ENCODE results near the gene CLEC12A. TPM values are rescaled to one million over a fixed set of nuclear protein-coding genes. Genes with fewer than 3 reads are reported as not detected.
A peak's percentile ranks its signal among the peaks of the same experiment; 100 is the strongest.

CLEC12A gene
- total RNA-seq, 1 donor from 2014 or later = not detected

- no peaks in the 10 kb centered on the region for H3K9me3 ChIP-seq (ENCODE audit: insufficient read depth, low read depth, low read length)
- no peak for FAIRE-seq
- no peaks in the 10 kb centered on the region for H3K79me2 ChIP-seq (ENCODE audit: insufficient read depth, low read length)
- Mint-ChIP-seq H3K27ac (ENCODE audit: unreplicated experiment) (no peak overlapping the region), H3K36me3 (ENCODE audit: low read depth, unreplicated experiment) (no peaks in the 10 kb centered on the region), H3K4me1 (ENCODE audit: low read depth, unreplicated experiment) (no peaks in the 10 kb centered on the region), H3K9me3 (ENCODE audit: unreplicated experiment) (no peaks in the 10 kb centered on the region), H3K4me3 (ENCODE audit: unreplicated experiment) (no peak overlapping the region), H3K27me3 (ENCODE audit: low read depth, unreplicated experiment) (no peaks in the 10 kb centered on the region)
- H3K27me3 ChIP-seq (ENCODE audit: insufficient read depth, low read length) = peaks cover 2% of the 10 kb centered on the region
- no peak overlapping the region for H3K27ac ChIP-seq (ENCODE audit: low read depth, low read length)
- no peaks in the 10 kb centered on the region for H3K36me3 ChIP-seq (ENCODE audit: insufficient read depth, low read length)
- DNase-seq (ENCODE audit: low read depth) = no peak
- H2AFZ ChIP-seq (ENCODE audit: low read depth, low read length) = no peak overlapping the region
- no peaks in the 10 kb centered on the region for H4K20me1 ChIP-seq (ENCODE audit: insufficient read depth, low read length)
- TF ChIP-seq EZH2 (IDR thresholded peaks at IDR 0.05; ENCODE audit: insufficient read depth, low read length) (no peak), CTCF (IDR thresholded peaks at IDR 0.05; ENCODE audit: insufficient read depth, low read depth, low read length) (no peak)
- no peak overlapping the region for H3K4me2 ChIP-seq (ENCODE audit: low read length)
- no peak overlapping the region for H3K9ac ChIP-seq (ENCODE audit: low read length)
- no peak overlapping the region for H3K4me3 ChIP-seq (ENCODE audit: insufficient read depth, low read depth, low read length)
- H3K4me1 ChIP-seq (ENCODE audit: insufficient read depth, low read length) = no peaks in the 10 kb centered on the region
Measured at GRCh38 chr12:9936591-9936990, 34.6 kb upstream of the CLEC12A start.

- Mint-ChIP-seq H3K9me3 (ENCODE audit: unreplicated experiment) (no peaks in the 10 kb centered on the region), H3K4me1 (ENCODE audit: low read depth, unreplicated experiment) (no peaks in the 10 kb centered on the region), H3K27me3 (ENCODE audit: low read depth, unreplicated experiment) (no peaks in the 10 kb centered on the region), H3K4me3 (ENCODE audit: unreplicated experiment) (no peak overlapping the region), H3K27ac (ENCODE audit: unreplicated experiment) (no peak overlapping the region), H3K36me3 (ENCODE audit: low read depth, unreplicated experiment) (no peaks in the 10 kb centered on the region)
- peak; percentile 43 for FAIRE-seq
- Histone ChIP-seq H3K27ac (ENCODE audit: low read depth, low read length) (no peak overlapping the region), H3K4me2 (ENCODE audit: low read length) (no peak overlapping the region), H3K36me3 (ENCODE audit: insufficient read depth, low read length) (no peaks in the 10 kb centered on the region), H4K20me1 (ENCODE audit: insufficient read depth, low read length) (no peaks in the 10 kb centered on the region), H3K4me1 (ENCODE audit: insufficient read depth, low read length) (no peaks in the 10 kb centered on the region), H3K9ac (ENCODE audit: low read length) (no peak overlapping the region), H2AFZ (ENCODE audit: low read depth, low read length) (no peak overlapping the region), H3K27me3 (ENCODE audit: insufficient read depth, low read length) (no peaks in the 10 kb centered on the region), H3K79me2 (ENCODE audit: insufficient read depth, low read length) (no peaks in the 10 kb centered on the region), H3K9me3 (ENCODE audit: insufficient read depth, low read depth, low read length) (no peaks in the 10 kb centered on the region), H3K4me3 (ENCODE audit: insufficient read depth, low read depth, low read length) (no peak overlapping the region)
- TF ChIP-seq CTCF (IDR thresholded peaks at IDR 0.05; ENCODE audit: insufficient read depth, low read depth, low read length) = no peak
- TF ChIP-seq EZH2 (IDR thresholded peaks at IDR 0.05; ENCODE audit: insufficient read depth, low read length) = no peak
- no peak for DNase-seq (ENCODE audit: low read depth)
Measured at GRCh38 chr12:9940375-9940774, 30.8 kb upstream of the CLEC12A start.

GRCh38 chr12:9941838-9942237, 29.4 kb upstream of the CLEC12A start:
- DNase-seq (ENCODE audit: low read depth) (no peak), FAIRE-seq (no peak)
- no peak for TF ChIP-seq CTCF (IDR thresholded peaks at IDR 0.05; ENCODE audit: insufficient read depth, low read depth, low read length)
- TF ChIP-seq EZH2 (IDR thresholded peaks at IDR 0.05; ENCODE audit: insufficient read depth, low read length) = no peak
- Mint-ChIP-seq H3K27me3 (ENCODE audit: low read depth, unreplicated experiment) (no peaks in the 10 kb centered on the region), H3K27ac (ENCODE audit: unreplicated experiment) (no peak overlapping the region), H3K36me3 (ENCODE audit: low read depth, unreplicated experiment) (no peaks in the 10 kb centered on the region), H3K4me1 (ENCODE audit: low read depth, unreplicated experiment) (no peaks in the 10 kb centered on the region), H3K9me3 (ENCODE audit: unreplicated experiment) (peaks cover 3% of the 10 kb centered on the region), H3K4me3 (ENCODE audit: unreplicated experiment) (no peak overlapping the region)
- H3K9ac ChIP-seq (ENCODE audit: low read length) = no peak overlapping the region
- H3K9me3 ChIP-seq (ENCODE audit: insufficient read depth, low read depth, low read length) = no peaks in the 10 kb centered on the region
- no peaks in the 10 kb centered on the region for H3K79me2 ChIP-seq (ENCODE audit: insufficient read depth, low read length)
- no peaks in the 10 kb centered on the region for H4K20me1 ChIP-seq (ENCODE audit: insufficient read depth, low read length)
- H3K4me3 ChIP-seq (ENCODE audit: insufficient read depth, low read depth, low read length) = no peak overlapping the region
- no peak overlapping the region for H3K27ac ChIP-seq (ENCODE audit: low read depth, low read length)
- no peaks in the 10 kb centered on the region for H3K36me3 ChIP-seq (ENCODE audit: insufficient read depth, low read length)
- no peaks in the 10 kb centered on the region for H3K27me3 ChIP-seq (ENCODE audit: insufficient read depth, low read length)
- H3K4me2 ChIP-seq (ENCODE audit: low read length) = no peak overlapping the region
- no peaks in the 10 kb centered on the region for H3K4me1 ChIP-seq (ENCODE audit: insufficient read depth, low read length)
- H2AFZ ChIP-seq (ENCODE audit: low read depth, low read length) = no peak overlapping the region
